ENCODE data around the gene FGD6.
A peak's percentile ranks its signal among the peaks of the same experiment; 100 is the strongest.
"Not testable (repeated sequence)": the region's sequence is repeated elsewhere in the genome, so short reads cannot be mapped to it uniquely, and the experiment has no call there.

The FGD6 gene

GRCh38 chr12:95241138-95241537 is 23.9 kb upstream of the FGD6 start:
- H3K4me3 Mint-ChIP-seq, H3K27ac Mint-ChIP-seq, H3K9me3 Mint-ChIP-seq, H3K27me3 Mint-ChIP-seq, H3K36me3 Mint-ChIP-seq: not testable (repeated sequence)
- peaks cover 37% of the 10 kb centered on the region for H3K4me1 Mint-ChIP-seq

GRCh38 chr12:95240556-95240955 is 23.3 kb upstream of the FGD6 start:
- H3K36me3 Mint-ChIP-seq = peaks cover 1% of the 10 kb centered on the region
- H3K9me3 Mint-ChIP-seq = no peaks in the 10 kb centered on the region
- peaks cover 31% of the 10 kb centered on the region for H3K4me1 Mint-ChIP-seq
- H3K27ac Mint-ChIP-seq = no peak overlapping the region
- H3K4me3 Mint-ChIP-seq = no peak overlapping the region
- H3K27me3 Mint-ChIP-seq = no peaks in the 10 kb centered on the region

DNA sequence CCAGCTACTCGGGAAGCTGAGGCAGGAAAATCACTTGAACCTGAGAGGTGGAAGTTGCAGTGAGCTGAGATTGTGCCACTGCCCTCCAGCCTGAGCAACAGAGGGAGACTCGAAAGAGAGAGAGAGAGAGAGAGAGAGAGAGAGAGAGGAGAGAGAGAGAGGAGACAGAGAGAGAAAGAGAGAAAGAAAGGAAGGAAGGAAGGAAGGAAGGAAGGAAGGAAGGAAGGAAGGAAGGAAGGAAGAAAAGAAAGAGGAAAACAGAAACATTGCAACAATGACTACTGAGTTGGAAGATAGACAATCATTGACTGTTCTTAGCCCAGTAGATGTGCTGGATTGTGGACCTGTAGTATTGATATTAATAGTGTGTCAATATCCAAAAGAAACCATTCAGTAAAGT is 22.6 kb upstream of the FGD6 start:
- not testable (repeated sequence) for H3K9me3 Mint-ChIP-seq, H3K4me3 Mint-ChIP-seq, H3K27ac Mint-ChIP-seq, H3K27me3 Mint-ChIP-seq, H3K36me3 Mint-ChIP-seq
- peaks cover 28% of the 10 kb centered on the region for H3K4me1 Mint-ChIP-seq

GRCh38 chr12:95239216-95239615 is 21.9 kb upstream of the FGD6 start:
- Mint-ChIP-seq H3K4me1 (peaks cover 24% of the 10 kb centered on the region), H3K9me3 (no peaks in the 10 kb centered on the region), H3K36me3 (peaks cover 3% of the 10 kb centered on the region), H3K4me3 (no peak overlapping the region), H3K27ac (peak overlapping the region; percentile 73), H3K27me3 (no peaks in the 10 kb centered on the region)

GRCh38 chr12:95238150-95238549 is 20.9 kb upstream of the FGD6 start:
- H3K27ac Mint-ChIP-seq = peak overlapping the region; percentile 5
- H3K36me3 Mint-ChIP-seq = peaks cover 3% of the 10 kb centered on the region
- no peaks in the 10 kb centered on the region for H3K27me3 Mint-ChIP-seq
- no peak overlapping the region for H3K4me3 Mint-ChIP-seq
- H3K9me3 Mint-ChIP-seq = no peaks in the 10 kb centered on the region
- H3K4me1 Mint-ChIP-seq = peaks cover 24% of the 10 kb centered on the region

DNA sequence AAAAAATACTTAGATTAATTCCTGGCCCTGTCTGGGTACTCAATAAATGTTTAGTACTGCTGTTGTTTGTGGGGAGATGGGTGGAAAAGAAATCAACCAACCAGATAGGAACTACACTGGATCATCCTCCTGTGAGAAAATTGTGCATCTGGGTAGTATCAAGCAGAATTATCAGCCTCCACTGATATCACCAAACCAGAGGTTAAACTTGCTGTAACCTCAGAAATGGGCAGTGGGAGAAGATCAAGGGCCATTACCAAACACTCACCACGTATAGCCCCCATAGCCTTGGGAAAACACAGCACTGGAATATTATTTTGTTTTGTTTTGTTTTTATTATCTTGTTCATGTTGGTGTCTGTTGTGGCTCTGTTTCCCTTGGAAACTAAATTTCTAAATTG is 20.0 kb upstream of the FGD6 start:
- Mint-ChIP-seq H3K4me3 (no peak overlapping the region), H3K27me3 (no peaks in the 10 kb centered on the region), H3K9me3 (no peaks in the 10 kb centered on the region), H3K4me1 (peaks cover 27% of the 10 kb centered on the region), H3K36me3 (peaks cover 3% of the 10 kb centered on the region), H3K27ac (no peak overlapping the region)

DNA sequence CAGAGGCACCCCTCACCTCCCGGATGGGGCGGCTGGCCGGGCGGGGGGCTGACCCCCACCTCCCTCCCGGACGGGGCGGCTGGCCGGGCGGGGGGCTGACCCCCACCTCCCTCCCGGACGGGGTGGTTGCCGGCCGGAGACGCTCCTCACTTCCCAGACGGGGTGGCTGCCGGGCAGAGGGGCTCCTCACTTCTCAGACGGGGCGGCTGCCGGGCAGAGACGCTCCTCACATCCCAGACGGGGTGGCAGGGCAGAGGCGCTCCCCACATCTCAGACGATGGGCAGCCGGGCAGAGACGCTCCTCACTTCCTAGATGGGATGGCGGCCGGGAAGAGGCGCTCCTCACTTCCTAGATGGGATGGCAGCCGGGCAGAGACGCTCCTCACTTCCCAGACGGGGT is 18.4 kb upstream of the FGD6 start:
- H3K36me3 Mint-ChIP-seq, H3K27me3 Mint-ChIP-seq: not testable (repeated sequence)

GRCh38 chr12:95234187-95234586 is 16.9 kb upstream of the FGD6 start:
- H3K27ac Mint-ChIP-seq, H3K36me3 Mint-ChIP-seq, H3K9me3 Mint-ChIP-seq, H3K4me3 Mint-ChIP-seq, H3K27me3 Mint-ChIP-seq: not testable (repeated sequence)
- H3K4me1 Mint-ChIP-seq = peaks cover 33% of the 10 kb centered on the region

More for the DNA sequence above, 18.4 kb upstream of the FGD6 start:
- H3K4me3 Mint-ChIP-seq, H3K27ac Mint-ChIP-seq, H3K9me3 Mint-ChIP-seq: not testable (repeated sequence)
- peaks cover 36% of the 10 kb centered on the region for H3K4me1 Mint-ChIP-seq

DNA sequence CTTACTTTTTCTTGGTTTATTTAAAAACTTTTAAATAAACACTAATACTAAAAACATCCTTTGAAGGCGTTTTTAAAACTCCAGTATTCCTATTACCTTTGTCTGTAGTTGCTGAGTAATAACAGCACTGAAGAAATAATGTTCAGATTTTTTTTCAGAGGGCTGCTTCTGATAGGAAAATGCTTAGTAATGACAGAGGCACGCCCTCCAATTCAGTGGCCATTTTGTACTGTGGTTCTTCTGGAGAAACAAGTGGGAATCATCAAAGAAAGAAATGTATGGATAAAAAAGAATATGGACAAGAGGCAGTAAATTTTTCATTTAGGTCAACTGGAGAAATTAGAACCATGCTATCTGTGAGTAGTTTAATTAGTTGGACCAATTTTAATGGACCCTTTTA is 13.9 kb upstream of the FGD6 start:
- Mint-ChIP-seq H3K27ac (no peak overlapping the region), H3K4me1 (peaks cover 34% of the 10 kb centered on the region), H3K9me3 (no peaks in the 10 kb centered on the region), H3K27me3 (no peaks in the 10 kb centered on the region), H3K36me3 (peaks cover 5% of the 10 kb centered on the region), H3K4me3 (no peak overlapping the region)

- H3K27ac Mint-ChIP-seq = no peak overlapping the region
- no peaks in the 10 kb centered on the region for H3K9me3 Mint-ChIP-seq
- H3K36me3 Mint-ChIP-seq = peaks cover 5% of the 10 kb centered on the region
- peaks cover 42% of the 10 kb centered on the region for H3K4me1 Mint-ChIP-seq
- no peaks in the 10 kb centered on the region for H3K27me3 Mint-ChIP-seq
- no peak overlapping the region for H3K4me3 Mint-ChIP-seq
Observed at GRCh38 chr12:95230313-95230712, 13.0 kb upstream of the FGD6 start.

DNA sequence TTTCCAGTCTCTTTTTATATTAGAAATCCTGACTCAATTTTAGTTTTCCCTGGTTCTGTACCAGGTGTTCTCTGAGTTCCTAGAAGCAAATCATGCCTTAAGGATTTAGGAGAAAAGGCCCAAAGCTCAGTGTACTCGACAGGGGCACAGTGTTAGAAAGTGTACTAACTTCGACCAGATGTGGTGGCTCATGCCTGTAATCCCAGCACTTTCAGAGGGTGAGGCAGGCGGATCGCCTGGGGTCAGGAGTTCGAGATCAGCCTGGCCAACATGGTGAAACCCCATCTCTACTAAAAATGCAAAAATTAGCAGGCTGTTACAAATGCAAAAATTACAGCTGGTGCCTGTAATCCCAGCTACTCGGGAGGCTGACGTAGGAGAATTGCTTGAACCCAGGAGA is 12.4 kb upstream of the FGD6 start:
- peaks cover 47% of the 10 kb centered on the region for H3K4me1 Mint-ChIP-seq
- peaks cover 9% of the 10 kb centered on the region for H3K36me3 Mint-ChIP-seq
- H3K9me3 Mint-ChIP-seq = no peaks in the 10 kb centered on the region
- H3K27ac Mint-ChIP-seq = no peak overlapping the region
- H3K27me3 Mint-ChIP-seq = no peaks in the 10 kb centered on the region
- no peak overlapping the region for H3K4me3 Mint-ChIP-seq

DNA sequence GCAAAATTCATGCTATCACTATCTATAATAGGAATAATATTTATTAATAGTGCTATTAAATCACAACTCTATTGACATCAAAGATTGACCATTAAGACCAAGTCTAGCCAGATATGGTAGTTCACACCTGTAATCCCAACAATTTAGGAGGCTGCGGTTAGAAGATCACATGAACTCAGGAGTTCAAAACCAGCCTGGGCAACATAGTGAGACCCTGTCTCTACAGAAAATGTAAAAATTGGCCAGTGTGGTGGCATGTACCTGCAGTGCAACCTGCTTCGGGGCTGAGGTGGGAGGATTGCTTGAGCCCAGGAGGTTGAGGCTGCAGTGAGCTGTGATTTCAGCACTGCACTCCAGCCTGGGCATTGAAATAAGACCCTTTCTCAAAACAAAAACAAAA is 11.3 kb upstream of the FGD6 start:
- Mint-ChIP-seq H3K9me3 (no peaks in the 10 kb centered on the region), H3K27me3 (no peaks in the 10 kb centered on the region), H3K4me1 (peaks cover 57% of the 10 kb centered on the region), H3K4me3 (no peak overlapping the region), H3K27ac (no peak overlapping the region), H3K36me3 (peaks cover 12% of the 10 kb centered on the region)

GRCh38 chr12:95227818-95228356 is 10.6 kb upstream of the FGD6 start:
- Mint-ChIP-seq H3K4me3 (no peak overlapping the region), H3K27me3 (no peaks in the 10 kb centered on the region), H3K27ac (no peak overlapping the region), H3K36me3 (peaks cover 12% of the 10 kb centered on the region), H3K4me1 (peaks cover 60% of the 10 kb centered on the region), H3K9me3 (no peaks in the 10 kb centered on the region)

GRCh38 chr12:95225645-95226212 is 8.5 kb upstream of the FGD6 start:
- H3K9me3 Mint-ChIP-seq = no peaks in the 10 kb centered on the region

DNA sequence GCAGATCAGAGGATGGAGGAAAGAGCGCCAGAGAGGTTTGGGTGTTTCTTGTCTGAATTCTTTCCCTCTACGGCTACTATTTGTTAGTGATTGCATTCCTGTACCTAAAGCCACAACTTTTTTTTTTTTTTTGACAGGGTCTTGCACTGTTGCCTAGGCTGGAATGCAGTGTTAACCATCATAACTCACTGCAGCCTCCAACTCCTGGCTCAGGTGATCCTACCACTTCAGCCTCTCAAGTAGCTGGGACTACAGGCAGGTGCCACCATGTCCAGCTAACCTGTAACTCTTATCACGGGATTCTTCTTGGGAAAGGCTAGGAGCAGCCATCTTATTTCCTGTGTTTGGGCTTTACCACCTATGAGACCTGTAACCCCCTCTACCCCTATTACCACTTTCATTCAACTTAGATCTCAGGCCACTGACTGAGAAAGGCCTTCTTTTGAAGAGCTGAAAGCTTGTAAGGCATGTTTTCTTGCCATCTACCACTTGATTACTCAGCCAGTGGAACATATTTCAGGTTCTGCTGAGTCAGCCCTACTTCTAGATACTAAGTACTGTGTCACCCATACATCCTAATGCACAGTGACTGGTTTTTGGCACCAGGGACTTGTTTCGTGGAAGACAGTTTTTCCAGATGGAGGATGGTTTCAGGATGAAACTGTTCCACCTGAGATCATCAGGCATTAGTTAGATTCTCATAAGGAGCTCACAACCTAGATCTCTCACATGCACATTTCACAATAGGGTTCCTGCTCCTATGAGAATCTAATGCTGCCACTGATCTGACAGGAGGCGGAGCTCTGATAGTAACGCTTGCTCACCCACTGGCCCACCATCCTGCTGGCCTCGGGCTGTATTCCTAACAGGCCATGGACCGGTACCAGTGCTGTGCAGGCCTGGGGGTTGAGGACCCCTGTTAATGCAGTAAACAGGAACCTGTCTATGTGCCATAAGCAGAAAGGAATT is 7.2 kb upstream of the FGD6 start:
- H3K36me3 Mint-ChIP-seq = peaks cover 12% of the 10 kb centered on the region
- H3K27me3 Mint-ChIP-seq = no peaks in the 10 kb centered on the region
- H3K4me3 Mint-ChIP-seq = no peak overlapping the region
- H3K27ac Mint-ChIP-seq = peak overlapping the region; percentile 70
- H3K9me3 Mint-ChIP-seq = no peaks in the 10 kb centered on the region
- peaks cover 66% of the 10 kb centered on the region for H3K4me1 Mint-ChIP-seq

More at GRCh38 chr12:95225645-95226212, 8.5 kb upstream of the FGD6 start:
- no peak overlapping the region for H3K27ac Mint-ChIP-seq
- peaks cover 12% of the 10 kb centered on the region for H3K36me3 Mint-ChIP-seq
- no peaks in the 10 kb centered on the region for H3K27me3 Mint-ChIP-seq
- peaks cover 62% of the 10 kb centered on the region for H3K4me1 Mint-ChIP-seq
- H3K4me3 Mint-ChIP-seq = no peak overlapping the region

DNA sequence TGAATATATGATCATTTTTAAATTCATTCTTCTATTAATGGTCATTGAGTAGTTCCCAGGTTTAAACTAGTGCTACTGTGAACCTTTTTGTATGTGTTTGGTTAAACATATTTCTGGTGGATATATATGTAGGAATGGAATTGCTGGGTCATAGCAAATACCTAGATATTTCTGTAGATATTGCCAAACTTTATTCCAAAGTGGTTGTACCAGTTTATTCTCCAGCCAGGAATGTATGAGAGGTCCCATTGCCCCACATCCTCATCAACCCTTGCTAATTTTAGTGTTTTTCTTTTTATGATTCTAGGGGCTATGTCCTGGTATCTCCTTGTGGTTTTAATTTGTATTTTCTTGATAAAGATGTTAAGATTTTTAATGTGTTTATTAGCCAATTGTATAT is 3.5 kb upstream of the FGD6 start:
- no peaks in the 10 kb centered on the region for H3K27me3 Mint-ChIP-seq
- H3K36me3 Mint-ChIP-seq = peaks cover 9% of the 10 kb centered on the region
- no peaks in the 10 kb centered on the region for H3K9me3 Mint-ChIP-seq
- H3K4me3 Mint-ChIP-seq = no peak overlapping the region
- no peak overlapping the region for H3K27ac Mint-ChIP-seq
- H3K4me1 Mint-ChIP-seq = peaks cover 68% of the 10 kb centered on the region
